Subcutaneous adipose tissue (tissue), 4 donors: ENCODE results near the gene YIPF2. TPM values are rescaled to one million over a fixed set of nuclear protein-coding genes. Genes with fewer than 3 reads are reported as not detected.

ENCODE experiments used
- total RNA-seq, 4 donors: library from RNA; depleted of rRNA; stranded (reverse); fragments of >200 nt; gene quantifications; one replicate each; pipeline ENCODE4 v1.1.0, GENCODE V29; 2016
- TF ChIP-seq, protein P1 (sequence below): fragments of 450-650 bp; IDR thresholded peaks from one replicate; pipeline ENCODE4 v1.5.1; 2016; ENCODE audit warnings: low read depth, mild to moderate bottlenecking, control low read depth, antibody characterized with exemption, moderate library complexity

YIPF2 gene
- total RNA-seq, 4 donors from 2014 or later, result 25.9 to 44.6 (median 35.6) TPM

DNA sequence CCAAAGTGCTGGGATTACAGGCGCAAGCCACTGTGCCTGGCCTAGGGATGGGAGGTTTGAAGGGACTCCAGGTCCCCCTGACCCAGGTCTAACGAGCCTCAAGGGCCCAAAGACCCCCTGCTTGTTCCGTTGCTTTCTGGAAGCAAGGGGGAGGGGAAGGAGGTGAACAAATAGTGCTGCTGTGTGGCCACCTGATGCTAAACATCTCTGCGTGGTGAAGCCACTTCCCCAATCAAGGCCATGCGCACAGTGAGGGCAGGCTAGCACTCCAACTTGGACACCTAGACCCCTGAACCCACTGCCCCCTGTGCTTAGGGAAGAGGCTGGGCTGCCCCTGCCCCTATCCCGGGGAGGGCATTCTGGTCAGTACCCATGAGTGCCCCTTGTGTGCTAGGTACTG is 33.1 kb downstream of the YIPF2 start:
- TF ChIP-seq, protein P1, sequence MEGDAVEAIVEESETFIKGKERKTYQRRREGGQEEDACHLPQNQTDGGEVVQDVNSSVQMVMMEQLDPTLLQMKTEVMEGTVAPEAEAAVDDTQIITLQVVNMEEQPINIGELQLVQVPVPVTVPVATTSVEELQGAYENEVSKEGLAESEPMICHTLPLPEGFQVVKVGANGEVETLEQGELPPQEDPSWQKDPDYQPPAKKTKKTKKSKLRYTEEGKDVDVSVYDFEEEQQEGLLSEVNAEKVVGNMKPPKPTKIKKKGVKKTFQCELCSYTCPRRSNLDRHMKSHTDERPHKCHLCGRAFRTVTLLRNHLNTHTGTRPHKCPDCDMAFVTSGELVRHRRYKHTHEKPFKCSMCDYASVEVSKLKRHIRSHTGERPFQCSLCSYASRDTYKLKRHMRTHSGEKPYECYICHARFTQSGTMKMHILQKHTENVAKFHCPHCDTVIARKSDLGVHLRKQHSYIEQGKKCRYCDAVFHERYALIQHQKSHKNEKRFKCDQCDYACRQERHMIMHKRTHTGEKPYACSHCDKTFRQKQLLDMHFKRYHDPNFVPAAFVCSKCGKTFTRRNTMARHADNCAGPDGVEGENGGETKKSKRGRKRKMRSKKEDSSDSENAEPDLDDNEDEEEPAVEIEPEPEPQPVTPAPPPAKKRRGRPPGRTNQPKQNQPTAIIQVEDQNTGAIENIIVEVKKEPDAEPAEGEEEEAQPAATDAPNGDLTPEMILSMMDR, result no peak

- TF ChIP-seq, protein P1, result no peak
Observed at GRCh38 chr19:10894911-10895213, 33.6 kb downstream of the YIPF2 start.

DNA sequence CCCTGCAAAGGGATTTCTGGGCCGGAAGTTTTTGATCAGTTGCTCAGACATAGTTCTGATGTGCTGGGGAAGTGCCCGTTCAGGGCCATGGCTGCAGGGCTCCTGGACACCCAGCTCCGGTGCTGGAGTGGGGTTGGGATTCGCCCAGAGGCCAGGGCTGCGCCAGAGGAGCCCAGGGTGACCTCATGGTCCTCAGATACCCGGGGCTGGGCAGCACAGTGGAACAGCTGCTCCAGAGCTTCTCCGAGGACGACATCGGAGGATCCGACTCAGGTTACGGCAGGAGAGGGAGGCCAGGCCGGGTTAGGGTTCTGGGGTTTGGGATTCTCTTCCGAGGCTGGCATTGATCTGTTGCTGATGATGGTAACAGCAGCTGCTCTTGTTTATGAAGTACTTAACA is 36.2 kb downstream of the YIPF2 start:
- TF ChIP-seq, protein P1, result no peak

- TF ChIP-seq, protein P1, result no peak
Observed at GRCh38 chr19:10891405-10892086, 36.9 kb downstream of the YIPF2 start.

- TF ChIP-seq, protein P1, result no peak
Observed at GRCh38 chr19:10889880-10890279, 38.6 kb downstream of the YIPF2 start.

DNA sequence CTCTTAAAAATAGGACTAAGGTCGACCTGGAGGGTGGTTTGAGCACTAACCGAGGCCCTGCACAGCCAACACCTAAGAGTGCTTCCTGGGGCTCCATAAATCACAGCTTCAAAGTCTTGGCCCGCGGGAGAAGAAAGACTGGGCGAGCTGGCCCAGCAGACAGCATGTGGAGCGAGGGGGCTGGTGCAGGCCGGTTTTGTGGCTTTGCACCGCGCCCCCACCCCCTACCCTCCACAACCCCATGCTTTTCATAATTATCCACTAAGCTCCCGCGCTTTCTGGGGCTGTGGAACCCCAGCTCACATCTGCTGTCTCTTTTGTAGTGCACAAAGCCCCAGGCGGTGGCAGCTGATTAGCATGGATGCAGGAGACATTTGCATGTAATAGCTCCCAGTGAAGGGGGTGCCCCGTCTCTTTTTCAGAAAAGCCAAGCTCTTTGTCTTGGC is 40.0 kb downstream of the YIPF2 start:
- TF ChIP-seq, protein P1, result no peak

DNA sequence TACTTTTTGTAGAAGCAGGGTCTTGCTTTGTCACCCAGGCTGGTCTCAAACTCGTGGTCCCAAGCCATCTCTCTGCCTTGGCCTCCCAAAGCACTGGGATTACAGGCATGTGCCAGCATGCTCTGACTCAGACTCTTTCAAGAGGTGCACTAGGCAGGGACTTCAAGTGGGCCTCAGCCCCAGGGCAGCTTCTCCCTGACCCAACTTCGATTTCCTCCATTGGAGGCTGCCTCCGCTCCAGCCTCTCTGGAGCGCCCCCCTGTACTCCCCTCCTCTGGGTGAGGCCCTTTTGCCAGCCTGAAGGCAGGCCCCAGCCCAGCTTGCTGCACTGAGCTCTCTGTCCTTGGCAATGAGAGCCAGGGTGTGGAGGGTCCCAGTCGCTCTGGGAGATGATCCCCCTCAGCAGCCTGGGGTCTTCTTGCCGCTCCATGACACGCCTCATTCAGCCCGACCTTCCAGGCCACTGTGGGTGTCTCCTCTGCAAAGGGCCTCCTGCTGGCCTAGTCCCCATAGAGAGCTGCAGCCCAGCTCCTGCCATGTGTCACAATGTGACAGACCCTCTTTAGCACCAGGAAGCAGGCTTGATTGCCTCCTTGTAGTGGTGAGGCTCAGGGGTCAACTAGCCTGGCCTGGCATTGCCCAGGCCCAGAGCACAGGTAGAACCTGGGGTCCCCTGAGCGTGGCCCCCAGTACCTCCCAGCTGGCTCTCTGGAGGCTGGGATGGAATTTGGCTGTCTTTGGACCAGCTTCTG is 40.6 kb downstream of the YIPF2 start:
- TF ChIP-seq, protein P1, result no peak
